NCI-H1092 treated with DMSO at 0.1 percent for 48 hours (cell line): Measurements from ENCODE around the gene APOBEC3H.

ENCODE experiments used
- DNase-seq: peaks from one replicate; lab custom pipeline; 2025; lab: John Stamatoyannopoulos, UW

APOBEC3H gene

GRCh38 chr22:39110631-39111561 lies 13.9 kb downstream of the APOBEC3H start:
- DNase-seq = no peak

- DNase-seq = no peak
These were observed 17.1 kb downstream of the APOBEC3H start for GRCh38 chr22:39114112-39114511.

GRCh38 chr22:39115570-39115969 lies 18.5 kb downstream of the APOBEC3H start:
- no peak for DNase-seq

GRCh38 chr22:39115977-39116621 lies 19.1 kb downstream of the APOBEC3H start:
- no peak for DNase-seq

DNA sequence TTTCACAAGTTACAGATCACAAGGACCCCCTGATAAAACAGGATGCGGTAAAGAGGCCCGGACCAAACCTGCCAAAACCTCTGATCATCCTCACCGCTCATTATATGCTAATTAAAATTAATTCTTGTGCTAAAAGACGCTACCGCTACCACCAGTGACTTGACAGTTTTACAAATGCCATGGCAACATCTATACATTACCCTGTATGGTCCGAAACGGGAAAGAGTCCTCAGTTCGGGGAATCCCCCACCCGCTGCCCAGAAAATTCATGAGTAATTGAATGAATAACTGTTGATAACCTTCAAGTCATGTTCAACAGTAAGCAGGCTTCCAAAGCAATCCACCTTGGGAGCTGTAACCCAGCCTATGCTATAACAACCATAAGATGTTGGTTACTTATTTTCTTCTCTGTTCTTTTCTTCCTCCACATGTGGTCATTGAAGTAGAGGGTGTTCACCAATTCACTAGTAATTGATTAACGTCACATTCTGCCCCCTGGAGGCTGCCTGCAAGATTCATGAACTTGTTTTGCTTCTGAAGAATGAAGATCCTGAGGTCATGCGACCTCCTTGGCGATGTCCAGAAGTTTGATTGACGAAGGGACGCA lies 20.6 kb downstream of the APOBEC3H start:
- DNase-seq = peak; percentile 22

DNA sequence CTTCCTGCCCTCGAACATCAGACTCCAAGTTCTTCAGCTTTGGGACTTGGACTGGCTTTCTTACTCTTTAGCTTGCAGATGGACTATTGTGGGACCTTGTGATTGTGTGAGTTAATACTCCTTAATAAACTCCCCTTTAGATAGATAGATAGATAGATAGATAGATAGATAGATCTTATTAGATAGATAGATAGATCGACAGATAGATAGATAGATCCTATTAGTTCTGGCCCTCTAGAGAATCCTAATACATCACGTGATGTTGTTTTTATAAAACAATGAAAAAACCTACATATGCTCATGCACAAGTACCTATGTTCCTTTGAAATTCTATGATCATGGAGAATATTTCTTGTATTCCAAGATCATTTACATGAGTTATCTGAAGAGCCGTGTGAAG lies 23.9 kb downstream of the APOBEC3H start:
- no peak for DNase-seq

- no peak for DNase-seq
These were observed 25.9 kb downstream of the APOBEC3H start for GRCh38 chr22:39122772-39123470.

- DNase-seq = no peak
These were observed 26.9 kb downstream of the APOBEC3H start for GRCh38 chr22:39123751-39124581.

DNA sequence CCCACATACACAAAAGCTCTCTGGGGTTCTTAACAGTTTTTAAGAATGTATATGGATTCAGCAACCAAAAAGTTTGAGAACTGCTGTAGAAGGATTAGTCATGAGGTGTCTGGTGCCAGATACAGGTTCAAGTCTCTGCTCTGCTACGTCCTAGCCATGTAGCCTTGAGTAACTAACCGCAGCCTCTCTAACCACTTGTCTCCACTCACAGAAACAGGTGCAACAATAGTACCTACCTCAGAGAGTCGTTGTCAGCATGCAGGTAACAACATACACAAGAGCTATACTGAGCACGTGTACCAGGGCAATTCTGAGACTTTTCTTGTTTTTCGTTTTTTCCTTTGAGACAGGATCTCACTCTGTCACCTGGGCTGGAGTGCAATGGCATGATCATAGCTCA lies 28.6 kb downstream of the APOBEC3H start:
- DNase-seq = no peak

DNA sequence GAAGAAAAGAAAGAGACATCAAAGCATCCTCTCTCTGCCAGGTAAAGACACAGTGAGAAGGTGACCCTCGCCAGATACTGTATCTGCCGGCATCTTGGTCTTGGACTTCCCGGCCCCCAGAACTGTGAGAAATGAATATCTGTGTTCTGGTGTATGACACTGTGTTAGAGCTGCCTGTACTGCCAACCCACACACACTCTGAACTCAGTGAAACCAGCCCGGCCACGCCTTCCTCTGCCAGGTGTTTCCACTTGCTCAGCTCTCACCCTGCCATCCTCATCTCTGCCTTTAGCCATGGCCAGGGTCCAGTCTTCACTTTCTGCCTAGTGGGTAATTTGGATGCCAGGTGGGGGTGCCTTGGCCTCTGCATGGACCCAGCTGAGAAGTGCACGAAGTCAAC lies 31.5 kb downstream of the APOBEC3H start:
- no peak for DNase-seq

DNA sequence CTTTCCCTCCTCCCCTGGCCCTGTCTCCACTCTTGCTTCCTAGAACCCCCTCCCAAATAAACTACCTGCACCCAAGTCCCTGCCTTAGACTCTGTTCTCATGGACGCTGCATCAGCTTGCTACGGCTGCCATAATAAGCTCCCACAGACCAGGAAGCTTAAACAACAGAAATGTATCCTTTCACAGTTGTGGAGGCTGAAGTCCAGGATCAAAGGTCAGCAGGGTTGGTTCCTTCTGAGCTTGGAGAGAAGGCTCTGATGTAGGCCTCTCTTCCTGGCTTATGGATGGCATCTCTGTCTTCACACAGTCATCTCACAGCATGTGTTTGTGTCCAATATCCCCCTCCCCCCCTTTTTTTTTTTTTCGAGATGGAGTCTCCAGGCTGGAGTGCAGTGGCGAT lies 32.0 kb downstream of the APOBEC3H start:
- no peak for DNase-seq

GRCh38 chr22:39129746-39130145 lies 32.7 kb downstream of the APOBEC3H start:
- DNase-seq = no peak

- no peak for DNase-seq
These were observed 33.2 kb downstream of the APOBEC3H start for GRCh38 chr22:39130152-39130704.

- no peak for DNase-seq
These were observed 34.1 kb downstream of the APOBEC3H start for GRCh38 chr22:39130892-39131855.

GRCh38 chr22:39132281-39132680 lies 35.2 kb downstream of the APOBEC3H start:
- no peak for DNase-seq

GRCh38 chr22:39132871-39133524 lies 36.0 kb downstream of the APOBEC3H start:
- DNase-seq = no peak

- no peak for DNase-seq
These were observed 36.8 kb downstream of the APOBEC3H start for GRCh38 chr22:39133871-39134270.

DNA sequence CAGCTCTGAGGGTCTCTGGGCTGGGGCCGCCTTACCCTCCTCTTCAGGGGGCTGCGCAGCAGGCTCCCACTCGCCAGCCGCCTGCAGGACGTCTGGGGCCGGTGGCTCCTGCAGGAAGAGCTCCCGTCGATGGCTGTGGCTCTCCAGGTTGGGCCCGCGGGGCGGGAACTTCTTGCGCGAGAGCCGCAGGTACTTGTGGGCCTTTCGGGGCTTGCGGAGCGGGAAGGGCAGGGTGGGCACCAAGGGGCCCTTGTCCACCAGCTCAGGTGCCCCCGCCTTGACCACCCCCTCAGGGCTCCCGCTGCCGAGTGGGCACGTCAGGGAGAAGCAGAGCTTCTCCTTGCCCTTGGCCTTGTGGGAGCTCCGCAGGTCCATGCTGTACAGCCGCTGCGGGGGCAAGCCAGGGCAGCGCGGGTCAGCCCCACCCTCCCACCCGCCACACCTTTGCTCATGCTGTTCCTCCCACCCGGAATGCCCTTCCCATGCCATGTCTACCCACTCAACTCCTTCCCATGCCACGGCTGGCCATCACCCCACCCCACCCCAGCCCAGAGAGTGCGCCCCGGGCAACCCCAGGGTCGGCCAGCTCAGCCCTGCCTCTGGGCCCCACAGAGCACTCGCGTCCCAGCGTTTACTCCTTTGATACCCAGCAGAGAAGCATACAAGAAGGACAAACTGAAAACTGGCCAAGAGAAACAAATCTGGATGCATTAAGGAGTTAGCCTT lies 37.5 kb downstream of the APOBEC3H start:
- no peak for DNase-seq
